HepG2 (cell line): ENCODE measurements around the gene HENMT1. TPM values are rescaled to one million over a fixed set of nuclear protein-coding genes. Genes with fewer than 3 reads are reported as not detected.

Source experiments
- ATAC-seq: fragments of 200-7000 bp; cut with Tn5 transposase; 3 replicates; pipeline ENCODE4 v1.9.1; 2020; ENCODE audit warnings: mild to moderate bottlenecking, moderate library complexity
- BruUV-seq: library from RNA; stranded (reverse); fragments of 400-500 nt; replicated peaks from 2 replicates; lab custom pipeline; 2021; lab: Mats Ljungman, UMichigan
- CTCF ChIA-PET: fragments of 300-600 bp; formaldehyde crosslinking; extraction: SDS; loops from one replicate; lab custom pipeline; 2021; ENCODE audit warnings: low total read pairs, inconsistent platforms, low intra/inter-chr PET ratio; lab: Yijun Ruan, JAX
- POLR2A ChIA-PET: fragments of 350-600 bp; sonication (Branson Sonifier 250); formaldehyde crosslinking; loops from one replicate; lab custom pipeline; 2020; ENCODE audit warnings: antibody characterized with exemption, inconsistent platforms; lab: Yijun Ruan, JAX
- DNase-seq: peaks from one replicate; pipeline ENCODE4 v3.0.0-alpha.2; 2015; ENCODE audit warnings: low spot score
- FAIRE-seq: peaks from 3 replicates; lab custom pipeline; 2011; peaks lifted over from hg19 to GRCh38; lab: Jason Lieb, UNC
- H2AFZ ChIP-seq: one replicate; pipeline ENCODE4 v1.6.1; 2011; ENCODE audit warnings: low read length, inconsistent platforms
- H3K27ac ChIP-seq: fragments of 300-600 bp; 3 replicates; pipeline ENCODE4 v1.8.0; 2011; ENCODE audit warnings: mixed run types, mild to moderate bottlenecking, mixed read lengths, low read length, inconsistent platforms; ENCODE audit not compliant: insufficient read depth; ENCODE audit errors: extremely low read length
- H3K27me3 ChIP-seq, 2 experiments: fragments of 200-600 bp in 1 of 2; 2 replicates in 1 of 2; 3 replicates in 1 of 2; pipeline versions ENCODE4 v1.6.0 to v1.8.0; 2011; ENCODE audit warnings: low read length in 2 of 2, mild to moderate bottlenecking in 2 of 2, moderate library complexity in 2 of 2, inconsistent platforms in 1 of 2; ENCODE audit not compliant: insufficient read depth in 2 of 2, control insufficient read depth in 1 of 2
- H3K36me3 ChIP-seq, 2 experiments: fragments of 200-600 bp in 1 of 2; replicated peaks in 1 of 2; 2 replicates in 1 of 2; 3 replicates in 1 of 2; pipeline versions ENCODE4 v1.5.1 to v1.8.0; 2011; ENCODE audit warnings: low read length in 2 of 2, inconsistent platforms in 1 of 2; ENCODE audit not compliant: insufficient read depth in 2 of 2, control insufficient read depth in 1 of 2
- H3K4me1 ChIP-seq: 2 replicates; pipeline ENCODE4 v1.5.1; 2012; ENCODE audit warnings: low read length, inconsistent platforms; ENCODE audit not compliant: insufficient read depth
- H3K4me2 ChIP-seq: 2 replicates; pipeline ENCODE4 v1.6.0; 2011; ENCODE audit warnings: low read depth, low read length, inconsistent platforms
- H3K4me3 ChIP-seq, 3 experiments: fragments of 200-600 bp in 1 of 3; sonication (generic), shearing (Covaris generic) in 1 of 3; replicated peaks in 1 of 3; 2 replicates each; pipeline ENCODE4 v1.5.1; 2011 to 2016; ENCODE audit warnings: low read length in 3 of 3, inconsistent platforms in 2 of 3, low read depth in 2 of 3, mild to moderate bottlenecking in 2 of 3, control low read depth in 1 of 3, mixed read lengths in 1 of 3; ENCODE audit not compliant: insufficient read depth in 1 of 3
- H3K79me2 ChIP-seq: one replicate; pipeline ENCODE4 v1.6.1; 2011; ENCODE audit warnings: low read length, inconsistent platforms; ENCODE audit not compliant: insufficient read depth
- H3K9ac ChIP-seq: 2 replicates; pipeline ENCODE4 v1.6.0; 2011; ENCODE audit warnings: mild to moderate bottlenecking, low read depth, low read length, inconsistent platforms; ENCODE audit not compliant: insufficient read depth
- H3K9me3 ChIP-seq: 2 replicates; pipeline ENCODE4 v1.5.1; 2012; ENCODE audit warnings: mild to moderate bottlenecking, low read length
- H4K20me1 ChIP-seq: 2 replicates; pipeline ENCODE4 v1.6.0; 2011; ENCODE audit warnings: inconsistent platforms, mild to moderate bottlenecking, low read length, moderate library complexity; ENCODE audit not compliant: insufficient read depth
- AGO2 ChIP-seq: fragments of 200-400 bp; formaldehyde crosslinking; optimal IDR thresholded peaks from 2 replicates; pipeline ENCODE3; 2017; ENCODE audit warnings: mild to moderate bottlenecking, low read depth, low read length, moderate library complexity
- DBP ChIP-seq: sonication (generic); formaldehyde crosslinking; IDR thresholded peaks from 2 replicates; pipeline ENCODE4 v1.4.0; 2020; ENCODE audit warnings: missing genetic modification reagents; ENCODE audit errors: not compliant biosample characterization
- ETS1 ChIP-seq: sonication (generic); formaldehyde crosslinking; IDR thresholded peaks from 2 replicates; pipeline ENCODE4 v1.4.0; 2020; ENCODE audit warnings: missing genetic modification reagents
- HBP1 ChIP-seq: IDR thresholded peaks from 2 replicates; pipeline ENCODE4 v1.6.1; 2016; ENCODE audit warnings: low read depth, control low read depth
- HNF4G ChIP-seq, 2 experiments: sonication (generic) in 1 of 2; formaldehyde crosslinking in 1 of 2; IDR thresholded peaks; 2 replicates each; pipeline versions ENCODE4 v1.4.0 to v1.6.1; 2011 to 2020; ENCODE audit warnings: borderline replicate concordance in 2 of 2, low read depth in 2 of 2, mild to moderate bottlenecking in 2 of 2, low read length in 1 of 2, missing genetic modification reagents in 1 of 2, moderate library complexity in 1 of 2
- HOXA9 ChIP-seq: sonication (generic); formaldehyde crosslinking; IDR thresholded peaks from 2 replicates; pipeline ENCODE4 v1.8.1; 2022; ENCODE audit warnings: missing genetic modification reagents, mild to moderate bottlenecking, moderate library complexity, borderline replicate concordance
- NFE2L2 ChIP-seq: fragments of 150-350 bp; IDR thresholded peaks from 2 replicates; pipeline ENCODE4 v1.6.1; 2014; ENCODE audit warnings: low read length
- SMARCC2 ChIP-seq: fragments of 450-650 bp; IDR thresholded peaks from 2 replicates; pipeline ENCODE4 v1.6.1; 2017; ENCODE audit warnings: antibody characterized with exemption, mild to moderate bottlenecking
- ZNF275 ChIP-seq: sonication (generic); formaldehyde crosslinking; IDR thresholded peaks from 2 replicates; pipeline ENCODE4 v1.8.0; 2022; ENCODE audit warnings: missing genetic modification reagents, mild to moderate bottlenecking, inconsistent platforms, borderline replicate concordance
- ZNF564 ChIP-seq: sonication (generic); formaldehyde crosslinking; IDR thresholded peaks from 2 replicates; pipeline ENCODE4 v1.8.1; 2023; ENCODE audit warnings: mild to moderate bottlenecking, missing genetic modification reagents
- ZNF749 ChIP-seq: sonication (generic); formaldehyde crosslinking; IDR thresholded peaks from 2 replicates; pipeline ENCODE4 v1.8.0; 2022; ENCODE audit warnings: mild to moderate bottlenecking, missing genetic modification reagents, moderate library complexity, borderline replicate concordance
- WGBS: methylation state at CpG from one replicate; pipeline ENCODE4 v1.1.6; 2017; ENCODE audit warnings: low lambda C conversion rate; 5-methylcytosine and 5-hydroxymethylcytosine counted together
- in situ Hi-C: cut with HindIII; loops from 2 replicates; pipeline ENCODE4 v1.10.0; 2017; ENCODE audit warnings: low pct_unique_long_range_greater_than_20kb; ENCODE audit not compliant: extremely low pct_ligation_motif_present
- intact Hi-C: fragments of 100-400 bp; cut with micrococcal nuclease; formaldehyde crosslinking; loops from one replicate; pipeline ENCODE4 v1.10.0; 2022; ENCODE audit not compliant: unreplicated experiment
- polyA plus RNA-seq, 8 experiments: library from polyadenylated mRNA; depleted of rRNA in 3 of 8; stranded (reverse) in 7 of 8; unstranded in 1 of 8; fragments of >200 nt; fragmentation: Illumina TruSeq in 4 of 8; extraction: Trizol in 4 of 8; gene quantifications; 2 replicates each; pipeline versions ENCODE4 v1.2.1 to v1.2.3, GENCODE V29; 2011 to 2016; ENCODE audit warnings: low read depth in 4 of 8, missing spikeins in 1 of 8, mixed read lengths in 1 of 8; ENCODE audit not compliant: insufficient read depth in 1 of 8
- total RNA-seq, 5 experiments: library from RNA; depleted of rRNA; stranded (reverse); fragments of >200 nt; fragmentation: Illumina TruSeq; extraction: Trizol; gene quantifications; 2 replicates each; pipeline ENCODE4 v1.2.3, GENCODE V29; 2016; ENCODE audit warnings: low read depth in 1 of 5

Gene HENMT1
- total and polyA plus RNA-seq, 2 of the 13 experiments (the other 11 are each of a cell fraction or from before 2014, with no cell fraction given): not detected

GRCh38 chr1:108657356-108658080 is 3.4 kb downstream of the HENMT1 start:
- Histone ChIP-seq H3K79me2 (no peaks in the 10 kb centered on the region), H3K4me1 (no peaks in the 10 kb centered on the region), H3K4me3 (no peak overlapping the region), H3K9me3 (no peaks in the 10 kb centered on the region), H3K27ac (no peak overlapping the region), H3K4me2 (no peak overlapping the region), H2AFZ (no peak overlapping the region), H4K20me1 (no peaks in the 10 kb centered on the region), H3K9ac (no peak overlapping the region), H3K27me3 (peaks cover 0 to 10% of the 10 kb centered on the region in 2 experiments; a peak in 3 of 5 replicates), H3K36me3 (no peaks in the 10 kb centered on the region)
- POLR2A ChIA-PET: no interaction called here
- no peak for DNase-seq
- in situ Hi-C loops (no loop called here), intact Hi-C loops (no loop called here)
- no TSS peak for BruUV-seq
- ATAC-seq: no peak
- WGBS: 34% methylated on average over 5 of the region's 5 CpGs
- CTCF ChIA-PET: no interaction called here
- no peak for FAIRE-seq
- TF ChIP-seq ZNF275 (CRISPR knock-in tag) (no peak), ZNF564 (CRISPR knock-in tag) (no peak), HNF4G (IDR thresholded peaks at IDR 0.05; ENCODE audit: borderline replicate concordance, low read depth, low read length) (no peak), HNF4G (CRISPR knock-in tag; IDR thresholded peaks at IDR 0.05; ENCODE audit: borderline replicate concordance, low read depth) (no peak)

GRCh38 chr1:108653431-108654105 is 7.3 kb downstream of the HENMT1 start:
- 3% methylated on average over 2 of the region's 2 CpGs for WGBS
- ATAC-seq (no peak), DNase-seq (no peak), FAIRE-seq (no peak)
- Histone ChIP-seq H3K9ac (no peak overlapping the region), H3K4me2 (no peak overlapping the region), H4K20me1 (no peaks in the 10 kb centered on the region), H3K4me3 (no peak overlapping the region), H3K4me1 (no peaks in the 10 kb centered on the region), H3K9me3 (no peaks in the 10 kb centered on the region), H3K27me3 (peaks cover 0 to 14% of the 10 kb centered on the region in 2 experiments; a peak in 3 of 5 replicates), H3K27ac (no peak overlapping the region), H3K79me2 (no peaks in the 10 kb centered on the region), H2AFZ (no peak overlapping the region), H3K36me3 (no peaks in the 10 kb centered on the region)
- ChIA-PET CTCF (no interaction called here), POLR2A (no interaction called here)
- BruUV-seq: no TSS peak
- in situ Hi-C loops: no loop called here
- intact Hi-C loops: no loop called here
- TF ChIP-seq NFE2L2 (no peak), HBP1 (no peak), SMARCC2 (no peak), ZNF749 (CRISPR knock-in tag) (no peak), AGO2 (no peak), ETS1 (CRISPR knock-in tag) (no peak), HOXA9 (CRISPR knock-in tag) (no peak), DBP (CRISPR knock-in tag) (no peak)
